Hepatocyte (in vitro differentiated cells): Measurements from ENCODE around the gene RHOH. TPM values are rescaled to one million over a fixed set of nuclear protein-coding genes. Genes with fewer than 3 reads are reported as not detected.

Source experiments
- DNase-seq: peaks from one replicate; pipeline ENCODE4 v3.0.0-alpha.2; 2016; ENCODE audit warnings: low spot score
- H2AFZ ChIP-seq: fragments of 200-600 bp; sonication (generic); 2 replicates; pipeline ENCODE4 v1.6.0; 2016; ENCODE audit warnings: antibody characterized with exemption, mild to moderate bottlenecking
- H3K27ac ChIP-seq: fragments of 200-600 bp; sonication (generic); 2 replicates; pipeline ENCODE4 v1.5.1; 2016; ENCODE audit warnings: mild to moderate bottlenecking
- H3K27me3 ChIP-seq: fragments of 200-600 bp; sonication (generic); 2 replicates; pipeline ENCODE4 v1.6.1; 2016
- H3K36me3 ChIP-seq: fragments of 200-600 bp; sonication (generic); replicated peaks from 2 replicates; pipeline ENCODE4 v1.5.1; 2016; ENCODE audit warnings: low read depth; ENCODE audit not compliant: insufficient read depth
- H3K4me1 ChIP-seq: fragments of 200-600 bp; sonication (generic); 2 replicates; pipeline ENCODE4 v1.5.1; 2016; ENCODE audit warnings: mild to moderate bottlenecking, moderate library complexity; ENCODE audit not compliant: insufficient read depth
- H3K4me2 ChIP-seq: fragments of 200-600 bp; sonication (generic); 2 replicates; pipeline ENCODE4 v1.6.0; 2016
- H3K4me3 ChIP-seq: fragments of 200-600 bp; sonication (generic); 2 replicates; pipeline ENCODE4 v1.5.1; 2016; ENCODE audit warnings: mild to moderate bottlenecking
- H3K79me2 ChIP-seq: fragments of 200-600 bp; sonication (generic); 2 replicates; pipeline ENCODE4 v1.6.0; 2017; ENCODE audit warnings: mild to moderate bottlenecking
- H3K9me2 ChIP-seq: fragments of 200-600 bp; sonication (generic); replicated peaks from 2 replicates; pipeline ENCODE4 v1.6.0; 2017; ENCODE audit warnings: mild to moderate bottlenecking; ENCODE audit not compliant: insufficient read depth
- H3K9me3 ChIP-seq: fragments of 200-600 bp; sonication (generic); 2 replicates; pipeline ENCODE4 v1.5.1; 2016; ENCODE audit warnings: low read depth, mild to moderate bottlenecking
- H4K20me1 ChIP-seq: fragments of 200-600 bp; sonication (generic); 2 replicates; pipeline ENCODE4 v1.6.0; 2016; ENCODE audit warnings: mild to moderate bottlenecking; ENCODE audit not compliant: insufficient read depth, poor library complexity, severe bottlenecking
- EZH2 ChIP-seq: fragments of 200-600 bp; sonication (generic); IDR thresholded peaks from 2 replicates; pipeline ENCODE4 v1.6.1; 2016; ENCODE audit warnings: antibody characterized with exemption, mild to moderate bottlenecking, borderline replicate concordance
- EZH2phosphoT487 ChIP-seq: fragments of 200-600 bp; sonication (generic); IDR thresholded peaks from one replicate; pipeline ENCODE4 v1.6.1; 2018; ENCODE audit warnings: antibody characterized with exemption, mild to moderate bottlenecking, low read depth, moderate library complexity; ENCODE audit not compliant: unreplicated experiment, severe bottlenecking
- WGBS: methylation state at CpG from one replicate; pipeline ENCODE4 v1.1.6; 2016; ENCODE audit warnings: low lambda C conversion rate; ENCODE audit errors: missing lambda C conversion rate; 5-methylcytosine and 5-hydroxymethylcytosine counted together
- polyA plus RNA-seq: library from polyadenylated mRNA; unstranded; fragments of >200 nt; fragmentation: Nextera tagmentation; extraction: Ambion mirVana; gene quantifications from 2 replicates; pipeline ENCODE4 v1.2.1, GENCODE V29; 2016
- total RNA-seq: library from RNA; depleted of rRNA; stranded (reverse); fragments of >200 nt; gene quantifications from 2 replicates; pipeline ENCODE4 v1.2.3, GENCODE V29; 2014
- TF ChIP-seq, protein P1 (sequence below): fragments of 200-600 bp; sonication (generic); IDR thresholded peaks from 2 replicates; pipeline ENCODE4 v1.5.1; 2016; ENCODE audit warnings: antibody characterized with exemption, mild to moderate bottlenecking; ENCODE audit not compliant: poor library complexity

RHOH gene
- total and polyA plus RNA-seq, 2 experiments from 2014 or later: not detected

- Histone ChIP-seq H3K79me2 (no peaks in the 10 kb centered on the region), H3K4me1 (peaks cover 19% of the 10 kb centered on the region), H3K36me3 (no peaks in the 10 kb centered on the region), H2AFZ (no peak overlapping the region), H3K27me3 (no peaks in the 10 kb centered on the region), H3K27ac (no peak overlapping the region), H3K9me2 (no peaks in the 10 kb centered on the region), H3K4me2 (no peak overlapping the region), H3K9me3 (no peaks in the 10 kb centered on the region), H4K20me1 (no peaks in the 10 kb centered on the region), H3K4me3 (no peak overlapping the region)
- 69% methylated on average over 7 of the region's 7 CpGs for WGBS
- DNase-seq: no peak
- TF ChIP-seq, protein P1, sequence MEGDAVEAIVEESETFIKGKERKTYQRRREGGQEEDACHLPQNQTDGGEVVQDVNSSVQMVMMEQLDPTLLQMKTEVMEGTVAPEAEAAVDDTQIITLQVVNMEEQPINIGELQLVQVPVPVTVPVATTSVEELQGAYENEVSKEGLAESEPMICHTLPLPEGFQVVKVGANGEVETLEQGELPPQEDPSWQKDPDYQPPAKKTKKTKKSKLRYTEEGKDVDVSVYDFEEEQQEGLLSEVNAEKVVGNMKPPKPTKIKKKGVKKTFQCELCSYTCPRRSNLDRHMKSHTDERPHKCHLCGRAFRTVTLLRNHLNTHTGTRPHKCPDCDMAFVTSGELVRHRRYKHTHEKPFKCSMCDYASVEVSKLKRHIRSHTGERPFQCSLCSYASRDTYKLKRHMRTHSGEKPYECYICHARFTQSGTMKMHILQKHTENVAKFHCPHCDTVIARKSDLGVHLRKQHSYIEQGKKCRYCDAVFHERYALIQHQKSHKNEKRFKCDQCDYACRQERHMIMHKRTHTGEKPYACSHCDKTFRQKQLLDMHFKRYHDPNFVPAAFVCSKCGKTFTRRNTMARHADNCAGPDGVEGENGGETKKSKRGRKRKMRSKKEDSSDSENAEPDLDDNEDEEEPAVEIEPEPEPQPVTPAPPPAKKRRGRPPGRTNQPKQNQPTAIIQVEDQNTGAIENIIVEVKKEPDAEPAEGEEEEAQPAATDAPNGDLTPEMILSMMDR: no peak
- no peak for TF ChIP-seq EZH2
- TF ChIP-seq EZH2phosphoT487: no peak
Measured at GRCh38 chr4:40193578-40193977, 3.3 kb upstream of the RHOH start.

GRCh38 chr4:40194602-40195161, 2.1 kb upstream of the RHOH start:
- TF ChIP-seq, protein P1: no peak
- TF ChIP-seq EZH2phosphoT487: no peak
- TF ChIP-seq EZH2: no peak
- Histone ChIP-seq H3K4me1 (peaks cover 19% of the 10 kb centered on the region), H2AFZ (no peak overlapping the region), H3K27me3 (no peaks in the 10 kb centered on the region), H3K27ac (peak overlapping the region; percentile 62), H3K36me3 (no peaks in the 10 kb centered on the region), H4K20me1 (no peaks in the 10 kb centered on the region), H3K4me3 (no peak overlapping the region), H3K4me2 (peak overlapping the region; percentile 39), H3K9me2 (no peaks in the 10 kb centered on the region), H3K79me2 (no peaks in the 10 kb centered on the region), H3K9me3 (no peaks in the 10 kb centered on the region)
- WGBS: 57% methylated on average over 14 of the region's 14 CpGs
- DNase-seq: peak; percentile 30

DNA sequence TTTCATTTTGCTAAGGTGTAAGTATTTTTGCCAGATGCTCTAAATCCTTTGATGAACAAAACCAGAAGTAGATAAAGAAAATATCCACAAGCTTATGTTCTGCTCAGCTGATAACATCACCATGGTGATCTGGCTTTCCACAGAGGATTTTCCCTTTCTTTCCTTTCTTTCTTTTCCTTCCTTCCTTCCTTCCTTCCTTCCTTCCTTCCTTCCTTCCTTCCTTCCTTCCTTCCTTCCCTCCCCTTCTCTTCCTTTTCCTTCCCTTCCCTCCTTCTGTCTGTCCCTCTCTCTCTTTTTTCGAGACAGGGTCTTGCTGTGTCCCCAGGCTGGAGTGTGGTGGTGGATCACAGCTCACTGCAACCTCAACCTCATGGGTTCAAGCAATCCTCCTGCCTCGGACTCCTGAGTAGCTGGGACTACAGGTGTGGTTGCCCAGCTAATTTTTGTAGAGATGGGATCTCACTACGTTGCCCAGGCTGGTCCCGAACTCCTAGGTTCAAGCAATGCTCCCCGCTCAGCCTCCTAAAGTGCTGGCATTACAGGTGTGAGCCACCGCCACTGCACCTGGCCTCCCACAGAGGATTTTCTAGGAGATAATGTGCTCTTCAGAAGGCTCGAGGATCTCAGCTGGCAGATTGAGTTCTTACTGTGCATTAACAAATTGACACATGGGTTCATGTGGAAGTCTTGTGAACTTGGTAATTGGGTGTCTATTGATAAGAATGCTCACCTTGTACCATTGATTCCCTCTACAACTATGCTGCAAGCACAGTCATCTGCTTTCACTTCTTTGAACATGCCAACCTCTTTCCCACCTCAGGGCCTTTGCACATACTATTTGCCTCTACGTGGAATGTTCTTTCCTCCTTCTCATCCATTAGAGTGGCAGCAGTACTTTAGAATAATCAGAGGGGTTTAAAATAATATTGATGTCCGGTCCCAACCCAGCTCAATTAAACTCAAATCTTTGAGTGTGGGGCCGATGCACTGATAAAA, 1.4 kb upstream of the RHOH start:
- Histone ChIP-seq H4K20me1 (no peaks in the 10 kb centered on the region), H3K9me3 (no peaks in the 10 kb centered on the region), H3K4me1 (peaks cover 19% of the 10 kb centered on the region), H3K27ac (peak overlapping the region; percentile 62), H3K79me2 (no peaks in the 10 kb centered on the region), H3K36me3 (no peaks in the 10 kb centered on the region), H3K9me2 (no peaks in the 10 kb centered on the region), H3K27me3 (no peaks in the 10 kb centered on the region), H2AFZ (no peak overlapping the region), H3K4me2 (peak overlapping the region; percentile 39), H3K4me3 (no peak overlapping the region)
- 93% methylated on average over 10 of the region's 10 CpGs for WGBS
- DNase-seq: no peak
- TF ChIP-seq EZH2phosphoT487: no peak
- TF ChIP-seq EZH2: no peak

DNA sequence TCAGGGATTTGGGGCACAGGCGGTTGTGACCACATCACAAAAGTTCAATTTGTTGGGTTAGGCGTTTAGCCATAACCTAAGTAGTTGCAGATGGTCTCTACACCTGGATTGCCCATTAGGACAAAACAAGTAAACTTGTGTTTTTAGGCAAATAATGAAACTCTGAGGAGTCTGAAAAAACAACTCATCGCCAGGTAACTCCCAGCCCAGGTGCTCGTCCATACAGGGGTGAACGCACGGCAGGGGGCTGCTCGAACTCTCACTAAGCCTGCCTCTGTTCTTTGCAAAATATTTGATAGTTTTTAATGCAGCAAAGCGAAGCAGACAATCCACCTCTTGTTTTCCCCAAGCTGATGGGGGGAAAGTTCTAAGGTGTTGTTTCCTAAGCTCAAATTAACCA, 559 bp upstream of the RHOH start:
- Histone ChIP-seq H4K20me1 (no peaks in the 10 kb centered on the region), H3K9me3 (no peaks in the 10 kb centered on the region), H3K27me3 (no peaks in the 10 kb centered on the region), H3K27ac (no peak overlapping the region), H3K9me2 (no peaks in the 10 kb centered on the region), H2AFZ (no peak overlapping the region), H3K4me2 (no peak overlapping the region), H3K79me2 (no peaks in the 10 kb centered on the region), H3K4me3 (no peak overlapping the region), H3K36me3 (no peaks in the 10 kb centered on the region), H3K4me1 (peaks cover 19% of the 10 kb centered on the region)
- no peak for DNase-seq
- TF ChIP-seq, protein P1: no peak
- no peak for TF ChIP-seq EZH2phosphoT487
- TF ChIP-seq EZH2: no peak
- WGBS: 92% methylated on average over 8 of the region's 8 CpGs
